ENCODE measurements around the gene ELAPOR2.
"Not testable (repeated sequence)": the region's sequence is repeated elsewhere in the genome, so short reads cannot be mapped to it uniquely, and the experiment has no call there.

ELAPOR2 gene
- total RNA-seq, result 12.1 to 36.1 (median 22.1) reads per million in 3 donors

DNA sequence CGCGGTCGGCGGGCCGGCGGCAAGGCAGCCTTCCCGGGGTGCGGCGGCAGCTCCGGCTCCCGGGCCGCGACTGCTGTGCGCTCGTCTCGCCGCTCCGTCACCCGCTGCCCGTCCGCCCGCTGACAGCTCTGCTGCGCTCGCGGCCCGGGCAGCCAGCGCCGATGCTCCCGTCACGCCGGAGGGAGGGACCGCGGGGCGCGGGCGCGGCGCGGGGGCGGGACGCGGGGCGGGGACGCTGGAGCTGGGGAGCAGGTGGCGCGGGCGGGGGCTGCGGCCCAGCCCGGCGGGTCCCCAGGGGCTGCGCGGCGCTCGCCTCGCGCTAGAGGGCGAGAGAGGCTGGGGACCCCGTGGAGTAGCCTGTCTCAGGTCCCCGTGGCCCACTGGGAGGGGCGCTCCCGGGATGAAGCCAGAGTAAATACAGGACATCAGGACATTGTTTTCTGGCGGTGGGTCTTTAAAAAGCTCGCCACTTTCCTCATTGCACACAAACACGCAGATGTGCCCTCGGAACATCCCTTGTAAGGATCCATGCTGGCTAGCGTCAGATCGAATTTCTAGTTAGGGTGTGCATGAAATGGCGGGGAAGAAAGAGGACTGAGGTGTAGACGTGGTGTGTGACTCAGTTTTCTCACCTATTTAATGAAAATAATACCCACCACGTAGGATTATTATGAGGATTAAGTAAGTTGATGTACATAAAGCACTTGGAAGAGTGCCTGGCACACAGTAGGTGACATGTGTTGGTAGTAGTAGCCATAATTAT is at the start of gene ELAPOR2:
Gene ELAPOR2 (minus strand): TSS at position 130 of the 763 bp plus-strand sequence. CDS start 141 bp downstream, outside the sequence.
- no peaks in the 10 kb centered on the region for H3K27me3 ChIP-seq (replicated peaks; ENCODE audit: control insufficient read depth, insufficient read depth, low read length, poor library complexity, severe bottlenecking)
- H3K27ac ChIP-seq (ENCODE audit: insufficient read depth, low read length, poor library complexity, severe bottlenecking), result peak within 1 kb of the TSS; percentile 21
- no peaks in the 10 kb centered on the region for H3K36me3 ChIP-seq (ENCODE audit: control insufficient read depth, insufficient read depth, low read length)
- H3K4me3 ChIP-seq (ENCODE audit: insufficient read depth, low read depth, low read length, poor library complexity, severe bottlenecking), result peak within 1 kb of the TSS; percentile 63
- H3K4me1 ChIP-seq (ENCODE audit: control insufficient read depth, insufficient read depth, low read length, poor library complexity, severe bottlenecking), result no peaks in the 10 kb centered on the region
- peak; percentile 67 to 80 (median 70) for DNase-seq
- no peaks in the 10 kb centered on the region for H3K9me3 ChIP-seq (ENCODE audit: control insufficient read depth, low read length)

GRCh38 chr7:87107949-87108776 is 48.7 kb upstream of the ELAPOR2 start:
- Histone ChIP-seq H3K9me3 (ENCODE audit: control insufficient read depth, low read length) (no peaks in the 10 kb centered on the region), H3K27ac (ENCODE audit: insufficient read depth, low read length, poor library complexity, severe bottlenecking) (no peak overlapping the region), H3K4me3 (ENCODE audit: insufficient read depth, low read depth, low read length, poor library complexity, severe bottlenecking) (no peak overlapping the region), H3K4me1 (ENCODE audit: control insufficient read depth, insufficient read depth, low read length, poor library complexity, severe bottlenecking) (no peaks in the 10 kb centered on the region), H3K27me3 (replicated peaks; ENCODE audit: control insufficient read depth, insufficient read depth, low read length, poor library complexity, severe bottlenecking) (no peaks in the 10 kb centered on the region), H3K36me3 (ENCODE audit: control insufficient read depth, insufficient read depth, low read length) (no peaks in the 10 kb centered on the region)
- no peak for DNase-seq

DNA sequence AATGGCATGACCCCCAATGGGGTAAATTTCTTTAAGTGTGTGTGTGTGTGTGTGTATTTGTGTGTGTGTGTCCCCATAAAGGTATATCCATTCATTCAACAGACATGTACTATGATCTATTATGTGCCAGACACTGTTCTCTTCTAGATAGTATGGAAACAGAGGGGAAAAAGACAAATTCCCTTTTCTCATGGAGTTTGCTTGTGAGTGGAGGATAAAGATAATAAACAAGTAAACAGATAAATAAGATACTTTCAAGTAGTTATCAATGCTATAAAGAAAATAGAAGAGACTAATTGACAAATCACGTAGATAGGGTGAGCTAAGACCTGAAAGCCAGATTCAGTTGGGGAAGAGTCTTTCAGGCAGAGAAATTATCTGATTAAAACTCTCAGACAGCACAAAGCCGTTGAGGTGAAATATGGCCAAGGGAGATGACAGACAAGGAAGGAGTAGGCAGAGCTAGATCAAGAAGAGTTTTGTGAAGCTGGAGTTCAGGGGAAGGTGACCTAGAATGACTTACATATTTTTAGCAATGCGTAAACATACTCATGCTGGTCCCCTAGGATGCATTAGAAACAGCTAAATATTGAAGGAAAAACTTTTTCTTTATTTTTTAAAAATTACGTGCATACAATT is 47.6 kb upstream of the ELAPOR2 start:
- H3K27ac ChIP-seq (ENCODE audit: insufficient read depth, low read length, poor library complexity, severe bottlenecking), result no peak overlapping the region
- no peak overlapping the region for H3K4me3 ChIP-seq (ENCODE audit: insufficient read depth, low read depth, low read length, poor library complexity, severe bottlenecking)
- H3K9me3 ChIP-seq (ENCODE audit: control insufficient read depth, low read length), result no peaks in the 10 kb centered on the region
- no peak for DNase-seq
- H3K36me3 ChIP-seq (ENCODE audit: control insufficient read depth, insufficient read depth, low read length), result no peaks in the 10 kb centered on the region
- H3K27me3 ChIP-seq (replicated peaks; ENCODE audit: control insufficient read depth, insufficient read depth, low read length, poor library complexity, severe bottlenecking), result no peaks in the 10 kb centered on the region
- no peaks in the 10 kb centered on the region for H3K4me1 ChIP-seq (ENCODE audit: control insufficient read depth, insufficient read depth, low read length, poor library complexity, severe bottlenecking)

GRCh38 chr7:87105401-87105800 is 45.9 kb upstream of the ELAPOR2 start:
- Histone ChIP-seq H3K36me3 (ENCODE audit: control insufficient read depth, insufficient read depth, low read length) (no peaks in the 10 kb centered on the region), H3K27me3 (replicated peaks; ENCODE audit: control insufficient read depth, insufficient read depth, low read length, poor library complexity, severe bottlenecking) (no peaks in the 10 kb centered on the region), H3K4me3 (ENCODE audit: insufficient read depth, low read depth, low read length, poor library complexity, severe bottlenecking) (no peak overlapping the region), H3K27ac (ENCODE audit: insufficient read depth, low read length, poor library complexity, severe bottlenecking) (no peak overlapping the region), H3K9me3 (ENCODE audit: control insufficient read depth, low read length) (no peaks in the 10 kb centered on the region), H3K4me1 (ENCODE audit: control insufficient read depth, insufficient read depth, low read length, poor library complexity, severe bottlenecking) (no peaks in the 10 kb centered on the region)
- DNase-seq, result no peak

DNA sequence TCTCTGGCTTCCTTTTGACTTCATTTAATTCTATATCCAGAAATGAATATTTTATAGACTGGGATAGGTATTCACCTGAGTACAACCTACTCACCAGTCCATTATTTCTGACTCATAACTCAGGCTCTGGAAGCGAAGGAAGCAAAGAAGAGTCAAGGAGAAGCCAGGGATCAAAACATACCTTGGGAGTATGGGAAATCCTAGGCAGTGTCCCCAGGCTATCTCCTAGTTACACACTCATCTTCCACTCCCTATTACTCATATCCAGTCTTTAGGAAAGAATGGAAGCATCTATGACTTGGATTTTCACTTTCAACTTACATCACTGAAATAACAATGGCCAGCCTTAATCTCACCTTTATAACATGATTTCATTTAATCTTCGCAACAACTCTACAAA is 40.9 kb upstream of the ELAPOR2 start:
- H3K9me3 ChIP-seq (ENCODE audit: control insufficient read depth, low read length), result no peaks in the 10 kb centered on the region
- H3K36me3 ChIP-seq (ENCODE audit: control insufficient read depth, insufficient read depth, low read length), result no peaks in the 10 kb centered on the region
- no peaks in the 10 kb centered on the region for H3K4me1 ChIP-seq (ENCODE audit: control insufficient read depth, insufficient read depth, low read length, poor library complexity, severe bottlenecking)
- DNase-seq, result no peak
- no peak overlapping the region for H3K4me3 ChIP-seq (ENCODE audit: insufficient read depth, low read depth, low read length, poor library complexity, severe bottlenecking)
- no peak overlapping the region for H3K27ac ChIP-seq (ENCODE audit: insufficient read depth, low read length, poor library complexity, severe bottlenecking)
- no peaks in the 10 kb centered on the region for H3K27me3 ChIP-seq (replicated peaks; ENCODE audit: control insufficient read depth, insufficient read depth, low read length, poor library complexity, severe bottlenecking)

GRCh38 chr7:87097375-87097774 is 37.9 kb upstream of the ELAPOR2 start:
- H3K36me3 ChIP-seq (ENCODE audit: control insufficient read depth, insufficient read depth, low read length); H3K27me3 ChIP-seq (replicated peaks; ENCODE audit: control insufficient read depth, insufficient read depth, low read length, poor library complexity, severe bottlenecking); DNase-seq; H3K9me3 ChIP-seq (ENCODE audit: control insufficient read depth, low read length); H3K4me1 ChIP-seq (ENCODE audit: control insufficient read depth, insufficient read depth, low read length, poor library complexity, severe bottlenecking); H3K27ac ChIP-seq (ENCODE audit: insufficient read depth, low read length, poor library complexity, severe bottlenecking); H3K4me3 ChIP-seq (ENCODE audit: insufficient read depth, low read depth, low read length, poor library complexity, severe bottlenecking): not testable (repeated sequence)

DNA sequence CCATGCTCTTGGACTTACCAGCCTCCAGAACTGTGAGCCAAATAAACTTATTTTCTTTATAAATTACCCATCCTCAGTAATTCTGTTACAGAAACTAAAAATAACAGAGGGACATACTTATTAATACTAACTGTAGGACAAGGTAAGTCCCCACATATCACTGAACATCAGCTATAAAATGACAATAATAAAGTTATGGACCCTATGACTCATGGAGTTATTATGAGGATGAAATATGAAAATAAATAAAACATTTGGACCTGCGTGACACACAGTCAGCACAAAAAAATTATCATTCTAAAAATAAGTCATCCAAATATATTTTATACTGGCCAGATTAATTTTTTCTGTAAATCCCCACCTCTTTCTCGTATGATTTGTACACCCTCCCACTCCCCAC is 34.9 kb upstream of the ELAPOR2 start:
- Histone ChIP-seq H3K9me3 (ENCODE audit: control insufficient read depth, low read length) (no peaks in the 10 kb centered on the region), H3K27ac (ENCODE audit: insufficient read depth, low read length, poor library complexity, severe bottlenecking) (no peak overlapping the region), H3K4me3 (ENCODE audit: insufficient read depth, low read depth, low read length, poor library complexity, severe bottlenecking) (no peak overlapping the region), H3K27me3 (replicated peaks; ENCODE audit: control insufficient read depth, insufficient read depth, low read length, poor library complexity, severe bottlenecking) (no peaks in the 10 kb centered on the region), H3K4me1 (ENCODE audit: control insufficient read depth, insufficient read depth, low read length, poor library complexity, severe bottlenecking) (no peaks in the 10 kb centered on the region), H3K36me3 (ENCODE audit: control insufficient read depth, insufficient read depth, low read length) (no peaks in the 10 kb centered on the region)
- DNase-seq, result no peak

DNA sequence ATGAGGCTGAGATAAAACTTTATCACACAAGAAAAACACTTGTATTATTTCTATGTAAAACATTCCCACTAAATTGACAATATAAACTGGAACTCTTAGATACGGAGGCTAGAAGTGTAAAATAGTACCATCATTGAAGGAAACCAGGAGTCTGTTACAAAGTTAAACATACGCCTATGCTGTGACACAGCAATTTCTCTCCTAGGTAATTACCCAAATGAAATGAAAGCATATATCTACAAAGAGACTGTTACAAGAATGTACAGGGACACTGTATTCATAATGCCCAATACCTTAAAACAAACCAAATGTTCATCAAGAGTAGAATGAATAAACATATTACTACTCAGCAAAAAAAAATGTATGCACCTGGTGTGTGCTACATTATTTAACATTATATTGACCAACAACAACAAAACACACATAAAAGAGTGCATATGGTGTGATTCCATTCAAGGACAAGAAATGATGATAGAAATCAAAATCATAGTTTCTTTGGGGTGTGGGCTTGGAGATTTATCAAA is 33.2 kb upstream of the ELAPOR2 start:
- no peaks in the 10 kb centered on the region for H3K36me3 ChIP-seq (ENCODE audit: control insufficient read depth, insufficient read depth, low read length)
- no peaks in the 10 kb centered on the region for H3K27me3 ChIP-seq (replicated peaks; ENCODE audit: control insufficient read depth, insufficient read depth, low read length, poor library complexity, severe bottlenecking)
- H3K27ac ChIP-seq (ENCODE audit: insufficient read depth, low read length, poor library complexity, severe bottlenecking), result no peak overlapping the region
- no peaks in the 10 kb centered on the region for H3K4me1 ChIP-seq (ENCODE audit: control insufficient read depth, insufficient read depth, low read length, poor library complexity, severe bottlenecking)
- H3K4me3 ChIP-seq (ENCODE audit: insufficient read depth, low read depth, low read length, poor library complexity, severe bottlenecking), result no peak overlapping the region
- H3K9me3 ChIP-seq (ENCODE audit: control insufficient read depth, low read length), result no peaks in the 10 kb centered on the region
- DNase-seq, result no peak

GRCh38 chr7:87091487-87092066 is 32.1 kb upstream of the ELAPOR2 start:
- Histone ChIP-seq H3K27ac (ENCODE audit: insufficient read depth, low read length, poor library complexity, severe bottlenecking) (no peak overlapping the region), H3K27me3 (replicated peaks; ENCODE audit: control insufficient read depth, insufficient read depth, low read length, poor library complexity, severe bottlenecking) (no peaks in the 10 kb centered on the region), H3K4me1 (ENCODE audit: control insufficient read depth, insufficient read depth, low read length, poor library complexity, severe bottlenecking) (no peaks in the 10 kb centered on the region), H3K36me3 (ENCODE audit: control insufficient read depth, insufficient read depth, low read length) (no peaks in the 10 kb centered on the region), H3K4me3 (ENCODE audit: insufficient read depth, low read depth, low read length, poor library complexity, severe bottlenecking) (no peak overlapping the region), H3K9me3 (ENCODE audit: control insufficient read depth, low read length) (no peaks in the 10 kb centered on the region)
- DNase-seq, result no peak
